CD4-positive, alpha-beta T cell (primary cell): ENCODE measurements around the gene EMILIN3. TPM values are rescaled to one million over a fixed set of nuclear protein-coding genes. Genes with fewer than 3 reads are reported as not detected.

Experiments used
- ATAC-seq: fragments of 200-7000 bp; cut with Tn5 transposase; one replicate; pipeline ENCODE4 v1.10.0; 2022; ENCODE audit warnings: mild to moderate bottlenecking; ENCODE audit not compliant: poor library complexity
- CTCF ChIA-PET: fragments of 350-600 bp; sonication (Branson Sonifier 250); formaldehyde crosslinking; loops from one replicate; lab custom pipeline; 2021; ENCODE audit warnings: antibody characterized with exemption, inconsistent platforms; lab: Charles Lee
- POLR2A ChIA-PET: fragments of 350-600 bp; sonication (Branson Sonifier 250); formaldehyde crosslinking; loops from one replicate; lab custom pipeline; 2021; ENCODE audit warnings: antibody characterized with exemption, inconsistent platforms; lab: Charles Lee
- DNase-seq, 14 experiments: peaks; one replicate each; pipeline ENCODE4 v3.0.0-alpha.2; 2013 to 2020; ENCODE audit warnings: mixed read lengths in 2 of 14
- H3K27ac ChIP-seq, 2 donors: one replicate each; pipeline versions ENCODE4 v1.5.1 to v1.7.0; 2013; ENCODE audit warnings: low read length in 2 of 2, low read depth in 1 of 2, mild to moderate bottlenecking in 1 of 2
- H3K27me3 ChIP-seq, 2 experiments: 1 replicate in 1 of 2; 2 replicates in 1 of 2; pipeline versions ENCODE4 v1.6.1 to v1.7.0; 2013; ENCODE audit warnings: low read length in 2 of 2, control low read depth in 1 of 2, mild to moderate bottlenecking in 1 of 2, moderate library complexity in 1 of 2; ENCODE audit not compliant: insufficient read depth in 2 of 2, control insufficient read depth in 1 of 2
- H3K36me3 ChIP-seq: one replicate; pipeline ENCODE4 v1.6.1; 2013; ENCODE audit warnings: low read length, control low read depth; ENCODE audit not compliant: insufficient read depth
- H3K4me1 ChIP-seq: one replicate; pipeline ENCODE4 v1.6.1; 2013; ENCODE audit warnings: low read length, control low read depth; ENCODE audit not compliant: insufficient read depth
- H3K4me3 ChIP-seq: one replicate; pipeline ENCODE4 v1.5.1; 2013; ENCODE audit warnings: mild to moderate bottlenecking, low read length, moderate library complexity
- H3K9me3 ChIP-seq, 2 experiments: 1 replicate in 1 of 2; 2 replicates in 1 of 2; pipeline versions ENCODE4 v1.6.1 to v1.7.0; 2013; ENCODE audit warnings: low read length in 2 of 2, mild to moderate bottlenecking in 2 of 2, control low read depth in 1 of 2, moderate library complexity in 1 of 2; ENCODE audit not compliant: control insufficient read depth in 1 of 2, insufficient read depth in 1 of 2
- H3K27ac Mint-ChIP-seq: one replicate; pipeline ENCODE4 v1.8.0; 2020; ENCODE audit warnings: mixed read lengths
- H3K27me3 Mint-ChIP-seq: one replicate; pipeline ENCODE4 v1.8.0; 2021; ENCODE audit warnings: mixed read lengths
- H3K36me3 Mint-ChIP-seq: one replicate; pipeline ENCODE4 v1.8.0; 2021; ENCODE audit warnings: low read depth, mixed read lengths
- H3K4me1 Mint-ChIP-seq: one replicate; pipeline ENCODE4 v1.8.0; 2021; ENCODE audit warnings: low read depth, mixed read lengths
- H3K4me3 Mint-ChIP-seq: one replicate; pipeline ENCODE4 v1.8.0; 2020; ENCODE audit warnings: mild to moderate bottlenecking, mixed read lengths
- H3K9me3 Mint-ChIP-seq: one replicate; pipeline ENCODE4 v1.8.0; 2020; ENCODE audit warnings: mixed read lengths
- intact Hi-C, 2 experiments: fragments of 100-400 bp; cut with DNase I in 1 of 2; cut with micrococcal nuclease in 1 of 2; formaldehyde crosslinking; loops; one replicate each; pipeline versions ENCODE4 v1.15.1 to v1.9.0; 2023 to 2025; cut with DNase I, micrococcal nuclease
- total RNA-seq, 174 experiments: library from RNA in 2 of 174; stranded (reverse) in 2 of 174; gene quantifications; one replicate each; pipeline ENCODE4 v1.2.3 and lab custom pipeline; 2021 to 2026
- TF ChIP-seq, protein P1 (sequence below): fragments of 200-600 bp; IDR thresholded peaks from one replicate; pipeline ENCODE4 v1.8.0; 2022; ENCODE audit warnings: antibody characterized with exemption, mild to moderate bottlenecking

The EMILIN3 gene
- total RNA-seq, 2 experiments from 2014 or later: 0.11 to 0.22 TPM

DNA sequence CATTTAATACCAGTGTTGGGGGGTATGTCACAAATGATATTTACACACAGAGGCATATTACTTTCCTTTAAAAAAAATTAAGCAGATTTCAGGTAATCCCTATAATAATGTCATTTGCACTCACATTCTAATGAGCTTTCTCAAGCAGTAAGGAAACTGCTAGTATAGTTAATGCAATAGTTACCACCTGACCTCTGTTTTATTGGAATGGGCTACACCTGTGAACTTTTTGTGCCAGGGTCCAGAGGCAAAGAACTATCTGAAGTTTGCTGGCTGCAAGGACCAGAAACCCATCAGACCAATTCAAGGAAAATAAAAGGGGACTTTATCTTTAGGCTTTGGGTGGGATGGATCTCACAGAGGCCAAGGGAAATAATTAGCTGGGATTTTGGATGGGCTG is 46.2 kb downstream of the EMILIN3 start:
- TF ChIP-seq, protein P1, sequence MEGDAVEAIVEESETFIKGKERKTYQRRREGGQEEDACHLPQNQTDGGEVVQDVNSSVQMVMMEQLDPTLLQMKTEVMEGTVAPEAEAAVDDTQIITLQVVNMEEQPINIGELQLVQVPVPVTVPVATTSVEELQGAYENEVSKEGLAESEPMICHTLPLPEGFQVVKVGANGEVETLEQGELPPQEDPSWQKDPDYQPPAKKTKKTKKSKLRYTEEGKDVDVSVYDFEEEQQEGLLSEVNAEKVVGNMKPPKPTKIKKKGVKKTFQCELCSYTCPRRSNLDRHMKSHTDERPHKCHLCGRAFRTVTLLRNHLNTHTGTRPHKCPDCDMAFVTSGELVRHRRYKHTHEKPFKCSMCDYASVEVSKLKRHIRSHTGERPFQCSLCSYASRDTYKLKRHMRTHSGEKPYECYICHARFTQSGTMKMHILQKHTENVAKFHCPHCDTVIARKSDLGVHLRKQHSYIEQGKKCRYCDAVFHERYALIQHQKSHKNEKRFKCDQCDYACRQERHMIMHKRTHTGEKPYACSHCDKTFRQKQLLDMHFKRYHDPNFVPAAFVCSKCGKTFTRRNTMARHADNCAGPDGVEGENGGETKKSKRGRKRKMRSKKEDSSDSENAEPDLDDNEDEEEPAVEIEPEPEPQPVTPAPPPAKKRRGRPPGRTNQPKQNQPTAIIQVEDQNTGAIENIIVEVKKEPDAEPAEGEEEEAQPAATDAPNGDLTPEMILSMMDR: no peak
- ChIA-PET CTCF (interaction anchor here (0.5 kb wide), 1 partner anchor 9 kb away, joined by 3 read pairs; no protein-coding TSS in a partner anchor), POLR2A (no interaction called here)
- Histone ChIP-seq H3K36me3 (no peaks in the 10 kb centered on the region), H3K4me3 (no peak overlapping the region), H3K9me3 (no peaks in the 10 kb centered on the region), H3K27ac (no peak overlapping the region), H3K27me3 (no peaks in the 10 kb centered on the region), H3K4me1 (peaks cover 13% of the 10 kb centered on the region)
- H3K4me1 Mint-ChIP-seq: peaks cover 32% of the 10 kb centered on the region
- no peaks in the 10 kb centered on the region for H3K36me3 Mint-ChIP-seq
- DNase-seq (no peak), ATAC-seq (no peak)
- H3K27me3 Mint-ChIP-seq: no peaks in the 10 kb centered on the region
- intact Hi-C loops: no loop called here
- no peaks in the 10 kb centered on the region for H3K9me3 Mint-ChIP-seq
- H3K27ac Mint-ChIP-seq: peak overlapping the region; percentile 1
- H3K4me3 Mint-ChIP-seq: no peak overlapping the region

DNA sequence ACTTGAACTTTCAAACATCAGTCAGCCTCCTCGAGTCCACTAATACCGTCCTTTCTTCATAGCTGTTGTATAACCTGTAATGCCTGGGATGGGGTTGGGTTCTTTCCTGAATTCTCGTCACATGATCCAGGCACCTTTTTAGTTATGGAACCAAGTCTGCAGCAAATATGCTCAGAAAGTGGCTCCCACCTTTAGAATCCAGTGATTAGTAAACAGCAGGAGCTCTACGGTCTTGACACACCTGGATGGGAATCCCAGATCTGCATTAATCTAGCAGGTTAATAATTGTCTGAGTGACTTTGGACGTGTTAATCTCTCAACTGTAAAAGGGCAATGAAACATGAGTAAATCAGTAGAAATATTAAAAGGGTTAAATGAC is 48.4 kb downstream of the EMILIN3 start:
- Histone ChIP-seq H3K4me1 (peaks cover 13% of the 10 kb centered on the region), H3K27ac (peak overlapping the region; percentile 38 to 57), H3K27me3 (no peaks in the 10 kb centered on the region), H3K36me3 (no peaks in the 10 kb centered on the region), H3K9me3 (no peaks in the 10 kb centered on the region), H3K4me3 (peak overlapping the region; percentile 77)
- intact Hi-C loops: loop anchor here in 1 of 2 experiments (2.0 to 5.0 kb wide), 5 partner anchors 21 to 374 kb away; partner anchors contain the start of gene CHD6
- Mint-ChIP-seq H3K9me3 (no peaks in the 10 kb centered on the region), H3K4me3 (peak overlapping the region; percentile 86), H3K4me1 (peaks cover 38% of the 10 kb centered on the region), H3K36me3 (no peaks in the 10 kb centered on the region), H3K27ac (peak overlapping the region; percentile 75), H3K27me3 (no peaks in the 10 kb centered on the region)
- TF ChIP-seq, protein P1: no peak
- DNase-seq (peak in 1 of 14 experiments; percentile 15), ATAC-seq (no peak)
- ChIA-PET CTCF (interaction anchor here (1.2 kb wide), 2 partner anchors 85 to 145 kb away, joined by 3 to 4 read pairs; no protein-coding TSS in a partner anchor), POLR2A (interaction anchor here (2.2 to 2.4 kb wide), 2 partner anchors 11 to 161 kb away, joined by 12 to 15 read pairs; no protein-coding TSS in a partner anchor)

DNA sequence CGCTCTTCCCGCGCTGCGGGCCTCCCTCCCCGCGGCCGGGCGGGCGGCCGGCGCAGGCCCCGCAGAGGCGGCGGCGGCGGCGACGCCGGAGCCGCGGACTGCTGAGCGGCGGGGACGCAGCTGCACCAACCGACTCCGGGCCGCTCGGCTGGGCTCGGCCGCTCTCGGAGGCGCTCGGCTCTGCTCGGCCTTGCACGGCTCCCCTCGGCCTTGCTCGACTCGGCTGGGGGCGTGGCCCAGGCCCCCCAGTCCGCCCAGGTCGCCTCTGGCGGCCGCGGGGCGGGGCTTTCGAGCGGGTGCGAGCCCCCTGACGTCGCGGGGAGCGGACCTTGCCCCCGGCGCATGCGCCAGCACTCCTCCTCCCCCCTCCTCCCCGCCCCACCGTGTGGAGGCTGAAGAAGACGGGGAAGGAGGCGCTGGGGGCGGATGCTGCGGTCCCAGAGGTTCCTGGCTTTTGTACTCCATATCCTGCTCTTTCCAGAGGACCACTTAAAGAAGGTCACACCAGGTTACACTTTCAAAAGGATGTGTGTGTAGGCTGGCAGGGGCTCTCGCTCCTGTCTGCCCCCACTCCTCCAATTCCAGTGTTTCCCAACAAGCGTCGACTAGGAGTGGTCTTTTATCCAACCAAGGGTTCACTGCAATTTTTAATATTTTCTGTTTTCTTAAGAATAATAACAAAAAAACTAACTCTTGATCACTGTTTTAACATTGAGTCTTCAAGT is 48.9 kb downstream of the EMILIN3 start, which contains the start of gene ZHX3:
Gene ZHX3, minus strand, starts transcription at position 186 of the 725 bp plus-strand sequence. CDS start 112,815 bp downstream, outside the sequence.
- H3K27me3 ChIP-seq: no peaks in the 10 kb centered on the region
- H3K4me3 Mint-ChIP-seq: peak within 1 kb of the TSS; percentile 90
- H3K9me3 ChIP-seq: no peaks in the 10 kb centered on the region
- peak within 1 kb of the TSS; percentile 38 to 57 for H3K27ac ChIP-seq
- no peaks in the 10 kb centered on the region for H3K36me3 ChIP-seq
- DNase-seq (peak; percentile 84 to 98 (median 96)), ATAC-seq (peak; percentile 93)
- H3K4me1 ChIP-seq: peaks cover 13% of the 10 kb centered on the region
- ChIA-PET CTCF (interaction anchor here (0.8 to 1.2 kb wide), 2 partner anchors 145 to 327 kb away, joined by 3 read pairs; no protein-coding TSS in a partner anchor), POLR2A (interaction anchor here (0.7 to 2.4 kb wide), 5 partner anchors 9 to 375 kb away, joined by 3 to 15 read pairs (median 3); no protein-coding TSS in a partner anchor)
- no peaks in the 10 kb centered on the region for H3K27me3 Mint-ChIP-seq
- H3K4me1 Mint-ChIP-seq: peaks cover 38% of the 10 kb centered on the region
- H3K9me3 Mint-ChIP-seq: no peaks in the 10 kb centered on the region
- peak within 1 kb of the TSS; percentile 77 for H3K4me3 ChIP-seq
- intact Hi-C loops: loop anchor here in 1 of 2 experiments (2.0 to 5.0 kb wide), 6 partner anchors 21 to 375 kb away; partner anchors contain the start of genes CHD6 and TOP1
- no peaks in the 10 kb centered on the region for H3K36me3 Mint-ChIP-seq
- H3K27ac Mint-ChIP-seq: peak within 1 kb of the TSS; percentile 75
- TF ChIP-seq, protein P1: no peak
